Central memory CD8-positive, alpha-beta T cell (primary cell): ENCODE measurements around the gene PRR12.

Source experiments
- ATAC-seq: fragments of 150-1000 bp; cut with Tn5 transposase; replicated peaks from 2 replicates; pipeline ENCODE4 v1.10.0; 2022; ENCODE audit warnings: mild to moderate bottlenecking, moderate FRiP score, moderate number of reproducible peaks; ENCODE audit not compliant: poor library complexity, severe bottlenecking; ENCODE audit errors: extremely low read depth
- DNase-seq, 2 donors: peaks; one replicate each; pipeline ENCODE4 v3.0.0; 2021; ENCODE audit warnings: low spot score in 2 of 2
- H3K27ac Mint-ChIP-seq: one replicate; pipeline ENCODE4 v1.8.0; 2022; ENCODE audit warnings: low read depth, mild to moderate bottlenecking, moderate library complexity, mixed read lengths
- H3K27me3 Mint-ChIP-seq: one replicate; pipeline ENCODE4 v1.8.0; 2022; ENCODE audit warnings: mixed read lengths
- H3K36me3 Mint-ChIP-seq: one replicate; pipeline ENCODE4 v1.8.0; 2022; ENCODE audit warnings: mild to moderate bottlenecking, moderate library complexity, mixed read lengths; ENCODE audit not compliant: insufficient read depth
- H3K4me1 Mint-ChIP-seq: one replicate; pipeline ENCODE4 v1.8.0; 2022; ENCODE audit warnings: mixed read lengths
- H3K4me3 Mint-ChIP-seq: one replicate; pipeline ENCODE4 v1.8.0; 2022; ENCODE audit warnings: mild to moderate bottlenecking, moderate library complexity, mixed read lengths
- H3K9me3 Mint-ChIP-seq: one replicate; pipeline ENCODE4 v1.8.0; 2022; ENCODE audit warnings: mixed read lengths

The PRR12 gene

DNA sequence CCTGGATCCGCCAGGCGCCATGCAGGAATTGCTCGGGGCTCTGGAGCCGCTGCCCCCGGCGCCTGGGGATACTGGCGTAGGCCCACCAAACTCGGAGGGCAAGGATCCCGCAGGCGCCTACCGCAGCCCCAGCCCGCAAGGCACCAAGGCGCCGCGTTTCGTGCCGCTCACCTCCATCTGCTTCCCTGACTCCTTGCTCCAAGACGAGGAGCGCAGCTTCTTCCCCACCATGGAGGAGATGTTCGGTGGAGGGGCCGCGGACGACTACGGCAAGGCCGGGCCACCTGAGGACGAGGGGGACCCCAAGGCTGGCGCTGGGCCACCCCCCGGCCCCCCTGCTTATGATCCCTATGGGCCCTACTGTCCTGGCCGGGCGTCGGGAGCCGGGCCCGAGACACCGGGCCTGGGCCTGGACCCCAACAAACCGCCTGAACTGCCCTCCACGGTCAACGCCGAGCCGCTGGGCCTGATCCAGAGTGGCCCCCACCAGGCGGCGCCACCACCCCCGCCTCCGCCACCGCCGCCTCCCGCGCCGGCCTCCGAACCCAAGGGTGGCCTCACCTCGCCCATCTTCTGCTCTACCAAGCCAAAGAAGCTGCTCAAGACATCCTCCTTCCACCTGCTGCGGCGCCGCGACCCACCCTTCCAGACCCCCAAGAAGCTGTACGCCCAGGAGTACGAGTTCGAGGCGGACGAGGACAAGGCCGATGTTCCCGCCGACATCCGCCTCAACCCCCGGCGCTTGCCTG, 6.1 kb downstream of the PRR12 start:
- Mint-ChIP-seq H3K4me1 (peaks cover 40% of the 10 kb centered on the region), H3K4me3 (no peak overlapping the region), H3K27ac (no peak overlapping the region), H3K36me3 (peaks cover 42% of the 10 kb centered on the region), H3K27me3 (no peaks in the 10 kb centered on the region), H3K9me3 (no peaks in the 10 kb centered on the region)
- ATAC-seq: no peak
- DNase-seq: no peak

GRCh38 chr19:49597703-49597974, 6.7 kb downstream of the PRR12 start:
- Mint-ChIP-seq H3K4me1 (peaks cover 35% of the 10 kb centered on the region), H3K27ac (no peak overlapping the region), H3K27me3 (no peaks in the 10 kb centered on the region), H3K4me3 (no peak overlapping the region), H3K36me3 (peaks cover 40% of the 10 kb centered on the region), H3K9me3 (no peaks in the 10 kb centered on the region)
- ATAC-seq (no peak), DNase-seq (no peak)

DNA sequence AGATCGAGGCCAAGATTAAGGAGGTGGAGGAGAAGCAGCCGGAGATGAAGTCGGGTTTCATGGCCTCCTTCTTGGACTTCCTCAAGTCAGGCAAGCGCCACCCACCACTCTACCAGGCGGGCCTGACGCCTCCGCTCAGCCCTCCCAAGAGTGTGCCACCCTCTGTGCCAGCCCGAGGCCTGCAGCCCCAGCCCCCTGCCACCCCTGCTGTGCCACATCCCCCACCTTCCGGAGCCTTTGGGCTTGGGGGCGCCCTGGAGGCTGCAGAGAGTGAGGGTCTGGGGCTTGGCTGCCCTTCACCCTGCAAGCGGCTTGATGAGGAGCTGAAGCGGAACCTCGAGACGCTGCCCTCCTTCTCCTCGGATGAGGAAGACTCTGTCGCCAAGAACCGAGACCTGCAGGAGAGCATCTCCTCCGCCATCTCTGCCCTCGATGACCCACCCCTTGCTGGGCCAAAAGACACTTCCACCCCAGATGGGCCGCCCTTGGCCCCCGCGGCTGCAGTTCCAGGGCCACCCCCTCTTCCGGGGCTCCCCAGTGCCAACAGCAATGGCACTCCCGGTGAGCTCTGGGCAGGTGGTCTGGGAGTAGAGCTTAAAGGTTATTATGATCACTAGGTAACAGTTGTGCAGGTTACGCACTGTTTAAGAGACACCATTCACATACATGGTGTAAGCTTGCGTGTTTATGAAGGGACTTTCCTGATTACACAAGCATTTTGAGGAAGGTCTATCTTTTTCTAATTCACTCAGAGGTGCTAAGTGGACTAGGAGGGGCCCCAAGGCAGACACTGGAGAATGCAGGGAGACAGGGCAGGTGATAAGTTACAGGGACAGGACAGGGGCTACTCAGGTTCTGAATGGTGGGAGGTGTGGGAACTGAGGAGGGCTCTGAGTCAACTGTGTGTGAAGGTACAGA, 8.7 kb downstream of the PRR12 start:
- DNase-seq (no peak), ATAC-seq (no peak)
- no peak overlapping the region for H3K4me3 Mint-ChIP-seq
- no peaks in the 10 kb centered on the region for H3K27me3 Mint-ChIP-seq
- H3K9me3 Mint-ChIP-seq: no peaks in the 10 kb centered on the region
- H3K27ac Mint-ChIP-seq: no peak overlapping the region
- H3K36me3 Mint-ChIP-seq: peaks cover 34% of the 10 kb centered on the region
- peaks cover 15% of the 10 kb centered on the region for H3K4me1 Mint-ChIP-seq

GRCh38 chr19:49601482-49602038, 10.6 kb downstream of the PRR12 start:
- peaks cover 14% of the 10 kb centered on the region for H3K4me1 Mint-ChIP-seq
- H3K27ac Mint-ChIP-seq: no peak overlapping the region
- peaks cover 42% of the 10 kb centered on the region for H3K36me3 Mint-ChIP-seq
- ATAC-seq (no peak), DNase-seq (no peak)
- H3K4me3 Mint-ChIP-seq: no peak overlapping the region
- H3K9me3 Mint-ChIP-seq: no peaks in the 10 kb centered on the region
- no peaks in the 10 kb centered on the region for H3K27me3 Mint-ChIP-seq

GRCh38 chr19:49602806-49603205, 11.8 kb downstream of the PRR12 start:
- Mint-ChIP-seq H3K4me3 (no peak overlapping the region), H3K4me1 (peaks cover 18% of the 10 kb centered on the region), H3K36me3 (peaks cover 49% of the 10 kb centered on the region), H3K9me3 (no peaks in the 10 kb centered on the region), H3K27ac (no peak overlapping the region), H3K27me3 (no peaks in the 10 kb centered on the region)
- DNase-seq (no peak), ATAC-seq (no peak)

DNA sequence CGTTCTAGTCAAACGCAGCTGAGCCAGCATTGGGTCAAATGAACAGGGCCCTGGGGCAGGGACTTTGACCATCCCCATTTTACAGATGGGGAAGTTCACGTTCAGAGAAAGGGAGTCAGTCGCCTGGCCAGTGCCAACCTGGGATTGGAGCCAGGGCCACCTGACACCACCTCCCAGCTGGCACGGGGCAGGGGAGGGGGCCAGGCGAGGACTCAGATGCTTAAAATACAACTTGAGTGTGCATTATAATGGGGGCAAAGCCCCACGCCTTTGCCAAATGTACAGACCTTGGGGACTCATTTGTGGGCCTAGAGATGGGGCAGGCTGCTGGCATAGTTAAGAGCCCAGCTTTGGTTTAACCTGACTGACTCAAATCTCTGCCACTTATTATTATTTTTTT, 14.6 kb downstream of the PRR12 start:
- Mint-ChIP-seq H3K27ac (no peak overlapping the region), H3K9me3 (no peaks in the 10 kb centered on the region), H3K4me1 (peaks cover 10% of the 10 kb centered on the region), H3K36me3 (peaks cover 52% of the 10 kb centered on the region), H3K4me3 (no peak overlapping the region), H3K27me3 (no peaks in the 10 kb centered on the region)
- ATAC-seq (no peak), DNase-seq (no peak)

DNA sequence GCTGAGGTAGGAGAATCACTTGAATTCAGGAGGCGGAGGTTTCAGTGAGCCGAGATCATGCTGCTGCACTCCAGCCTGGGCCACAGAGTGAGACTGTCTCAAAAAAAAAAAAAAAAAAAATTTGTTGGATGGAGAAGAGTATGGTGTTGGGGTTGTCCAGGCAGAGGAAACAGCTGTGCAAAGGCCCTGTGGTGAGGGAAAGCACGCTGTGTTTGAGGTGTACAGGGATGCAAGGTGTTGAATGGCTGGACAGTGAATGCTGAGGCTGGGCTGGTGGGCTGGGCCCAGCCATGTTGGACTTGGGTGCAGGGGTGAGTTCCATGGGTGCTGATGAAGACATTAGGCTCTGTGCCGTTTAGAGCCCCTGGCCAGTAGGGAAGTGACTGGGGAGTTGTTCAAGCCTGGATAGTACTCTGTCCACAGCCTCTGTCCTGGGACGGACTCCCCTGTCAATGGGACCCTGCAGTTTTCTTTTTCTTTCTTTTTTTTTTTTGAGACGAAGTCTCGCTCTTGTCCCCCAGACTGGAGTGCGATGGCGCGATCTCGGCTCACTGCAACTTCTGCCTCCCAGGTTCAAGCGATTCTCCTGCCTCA, 18.6 kb downstream of the PRR12 start:
- ATAC-seq: no peak
- Mint-ChIP-seq H3K27ac (no peak overlapping the region), H3K27me3 (no peaks in the 10 kb centered on the region), H3K4me3 (no peak overlapping the region), H3K9me3 (no peaks in the 10 kb centered on the region), H3K36me3 (peaks cover 51% of the 10 kb centered on the region), H3K4me1 (peaks cover 24% of the 10 kb centered on the region)
- DNase-seq: no peak

DNA sequence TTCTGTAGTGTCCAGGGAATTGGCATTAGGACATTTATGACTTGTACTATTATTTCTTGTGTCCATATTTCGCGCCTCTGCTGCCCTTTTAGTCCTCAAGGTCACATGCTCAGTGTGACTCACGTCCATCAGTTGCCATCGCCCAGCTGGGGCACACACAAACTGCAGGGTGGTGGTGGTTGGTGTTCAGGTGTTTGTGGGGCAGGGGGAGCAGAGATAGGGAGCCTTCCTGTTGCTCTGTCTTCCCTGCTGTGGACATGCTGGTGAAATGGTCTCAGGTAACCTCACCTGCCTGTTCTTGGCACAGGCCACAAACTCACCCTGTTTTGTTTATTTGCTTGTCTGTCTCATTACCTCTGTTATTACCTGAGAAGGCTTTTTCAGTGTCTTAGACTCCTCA, 22.4 kb downstream of the PRR12 start:
- peak overlapping the region; percentile 92 for H3K27ac Mint-ChIP-seq
- no peak overlapping the region for H3K4me3 Mint-ChIP-seq
- H3K9me3 Mint-ChIP-seq: no peaks in the 10 kb centered on the region
- no peak for DNase-seq
- ATAC-seq: no peak
- peaks cover 24% of the 10 kb centered on the region for H3K4me1 Mint-ChIP-seq
- H3K36me3 Mint-ChIP-seq: peaks cover 50% of the 10 kb centered on the region
- no peaks in the 10 kb centered on the region for H3K27me3 Mint-ChIP-seq

DNA sequence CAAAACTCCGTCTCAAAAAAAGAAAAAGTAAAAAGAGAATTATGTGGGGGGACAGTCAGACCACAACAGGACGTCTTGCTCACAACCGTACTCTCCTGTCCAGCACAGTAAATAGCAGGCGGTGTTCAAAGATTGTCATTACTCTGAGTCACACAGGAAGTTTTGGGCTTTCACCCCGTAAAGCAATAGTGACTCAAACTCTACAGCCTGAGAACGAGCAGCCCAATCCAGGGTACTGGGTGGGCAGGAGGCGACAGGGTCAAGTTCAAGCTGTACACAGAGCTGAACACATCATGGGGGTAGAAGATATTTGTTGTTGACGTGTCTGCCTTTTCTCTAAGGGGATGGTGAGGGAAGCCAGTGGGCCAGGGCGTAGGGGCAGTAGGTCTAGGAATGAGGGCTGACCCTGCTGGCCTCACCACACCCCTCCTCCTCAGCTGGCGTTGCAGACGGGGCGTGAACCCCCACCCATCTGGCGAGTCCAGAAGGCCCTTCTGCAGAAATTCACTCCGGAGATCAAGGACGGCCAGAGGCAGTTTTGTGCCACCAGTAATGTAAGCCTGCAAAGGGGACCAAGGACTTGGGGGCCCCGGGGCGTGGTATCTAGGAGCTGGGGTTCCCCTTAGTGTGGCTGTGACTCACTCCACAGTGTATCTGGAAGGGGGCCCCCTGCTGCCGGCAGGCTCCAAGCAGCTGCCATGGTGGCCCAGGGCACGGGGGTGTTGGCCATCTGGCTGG, 23.3 kb downstream of the PRR12 start:
- DNase-seq (no peak), ATAC-seq (peak; percentile 72)
- Mint-ChIP-seq H3K9me3 (no peaks in the 10 kb centered on the region), H3K27ac (peak overlapping the region; percentile 92), H3K4me1 (peaks cover 30% of the 10 kb centered on the region), H3K27me3 (no peaks in the 10 kb centered on the region), H3K36me3 (peaks cover 51% of the 10 kb centered on the region), H3K4me3 (peak overlapping the region; percentile 10)

- Mint-ChIP-seq H3K27ac (no peak overlapping the region), H3K9me3 (no peaks in the 10 kb centered on the region), H3K27me3 (no peaks in the 10 kb centered on the region), H3K36me3 (peaks cover 53% of the 10 kb centered on the region), H3K4me1 (peaks cover 30% of the 10 kb centered on the region), H3K4me3 (no peak overlapping the region)
- ATAC-seq (no peak), DNase-seq (no peak)
Measured at GRCh38 chr19:49615861-49616260, 24.9 kb downstream of the PRR12 start.

DNA sequence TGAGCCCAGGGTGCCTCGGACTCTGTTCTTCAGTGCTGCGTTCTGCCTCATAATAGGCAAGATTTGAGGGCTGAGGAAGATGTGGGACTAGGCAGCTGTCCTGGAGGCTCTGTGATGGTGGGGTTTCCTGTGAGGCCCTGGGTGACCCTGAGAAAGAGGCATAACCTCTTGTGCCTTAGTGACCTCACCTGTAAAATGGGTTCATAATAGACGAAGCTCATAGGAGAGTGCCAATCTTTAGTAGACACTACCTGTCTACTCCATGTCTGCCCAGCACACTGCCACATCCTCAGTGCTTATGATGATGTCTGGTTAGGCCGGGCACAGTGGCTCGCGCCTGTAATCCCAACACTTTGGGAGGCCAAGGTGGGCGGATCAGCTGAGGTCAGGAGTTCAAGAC, 25.6 kb downstream of the PRR12 start:
- H3K4me3 Mint-ChIP-seq: no peak overlapping the region
- no peak overlapping the region for H3K27ac Mint-ChIP-seq
- H3K4me1 Mint-ChIP-seq: peaks cover 30% of the 10 kb centered on the region
- ATAC-seq (no peak), DNase-seq (no peak)
- no peaks in the 10 kb centered on the region for H3K9me3 Mint-ChIP-seq
- no peaks in the 10 kb centered on the region for H3K27me3 Mint-ChIP-seq
- peaks cover 56% of the 10 kb centered on the region for H3K36me3 Mint-ChIP-seq

GRCh38 chr19:49616945-49617344, 26.0 kb downstream of the PRR12 start:
- no peak for DNase-seq
- Mint-ChIP-seq H3K27me3 (no peaks in the 10 kb centered on the region), H3K4me3 (no peak overlapping the region), H3K4me1 (peaks cover 30% of the 10 kb centered on the region), H3K27ac (no peak overlapping the region), H3K9me3 (no peaks in the 10 kb centered on the region), H3K36me3 (peaks cover 57% of the 10 kb centered on the region)
- no peak for ATAC-seq
